A549 (cell line): Measurements from ENCODE around the gene NFIX. TPM values are rescaled to one million over a fixed set of nuclear protein-coding genes. Genes with fewer than 3 reads are reported as not detected.

Experiments
- ATAC-seq, 2 experiments: fragments of 200-7000 bp in 1 of 2; fragments of >200 bp in 1 of 2; cut with Nextera tagmentation in 1 of 2; cut with Tn5 transposase in 1 of 2; 3 replicates each; pipeline versions ENCODE4 v1.8.0 to v1.9.1; 2018 to 2020; ENCODE audit warnings: mild to moderate bottlenecking in 1 of 2, moderate library complexity in 1 of 2
- CTCF ChIA-PET: fragments of 300-600 bp; sonication (Branson Sonifier 250); formaldehyde crosslinking; extraction: SDS; loops from one replicate; lab custom pipeline; 2021; ENCODE audit warnings: antibody characterized with exemption, inconsistent platforms; lab: Yijun Ruan, JAX
- POLR2A ChIA-PET: fragments of 350-600 bp; formaldehyde crosslinking; extraction: SDS; loops from one replicate; lab custom pipeline; 2021; ENCODE audit warnings: antibody characterized with exemption, inconsistent platforms; lab: Yijun Ruan, JAX
- DNase-seq, 2 experiments: peaks; one replicate each; pipeline versions ENCODE4 v3.0.0 to v3.0.0-alpha.2; 2011 to 2016; ENCODE audit warnings: low read depth in 1 of 2, low spot score in 1 of 2
- FAIRE-seq: peaks from 2 replicates; lab custom pipeline; 2011; peaks lifted over from hg19 to GRCh38; lab: Jason Lieb, UNC
- H3K27ac ChIP-seq, 2 experiments: fragments of >200 bp; sonication (Bioruptor Twin); formaldehyde crosslinking; 3 replicates each; pipeline ENCODE4 v1.5.1; 2016 to 2017
- H3K4me1 ChIP-seq: fragments of >200 bp; sonication (Bioruptor Twin); formaldehyde crosslinking; 3 replicates; pipeline ENCODE4 v1.6.1; 2016
- H3K4me2 ChIP-seq: fragments of >200 bp; sonication (Bioruptor Twin); formaldehyde crosslinking; 3 replicates; pipeline ENCODE4 v1.6.1; 2016
- H3K4me3 ChIP-seq: fragments of >200 bp; sonication (Bioruptor Twin); formaldehyde crosslinking; 3 replicates; pipeline ENCODE4 v1.5.1; 2016
- H3K9me3 ChIP-seq: fragments of >200 bp; sonication (Bioruptor Twin); formaldehyde crosslinking; 3 replicates; pipeline ENCODE4 v1.6.1; 2016
- ATOH8 ChIP-seq: fragments of 250-450 bp; sonication (Bioruptor Pico); IDR thresholded peaks from 2 replicates; pipeline ENCODE4 v1.5.0; 2020; ENCODE audit warnings: low read depth, mild to moderate bottlenecking, moderate library complexity
- CBX2 ChIP-seq: fragments of 200-600 bp; sonication (generic); IDR thresholded peaks from 2 replicates; pipeline ENCODE4 v1.6.1; 2016; ENCODE audit warnings: low read depth, mild to moderate bottlenecking, borderline replicate concordance
- CHD4 ChIP-seq: fragments of 200-600 bp; sonication (generic); IDR thresholded peaks from 2 replicates; pipeline ENCODE4 v1.6.1; 2016; ENCODE audit warnings: antibody characterized with exemption, mild to moderate bottlenecking, borderline replicate concordance
- CTCF ChIP-seq: fragments of >200 bp; sonication (Bioruptor Twin); formaldehyde crosslinking; IDR thresholded peaks from 3 replicates; pipeline ENCODE4 v1.5.1; 2016
- E2F6 ChIP-seq: IDR thresholded peaks from 2 replicates; pipeline ENCODE4 v1.6.1; 2012; ENCODE audit warnings: low read depth, borderline replicate concordance
- EHF ChIP-seq: fragments of 250-450 bp; sonication (Bioruptor Pico); IDR thresholded peaks from 2 replicates; pipeline ENCODE4 v1.5.0; 2020; ENCODE audit warnings: mild to moderate bottlenecking
- EHMT2 ChIP-seq: fragments of 200-600 bp; sonication (generic); IDR thresholded peaks from 2 replicates; pipeline ENCODE4 v1.6.1; 2016; ENCODE audit warnings: antibody characterized with exemption, low read depth, mild to moderate bottlenecking, moderate library complexity
- EP300 ChIP-seq, 2 experiments: fragments of >200 bp; sonication (Bioruptor Twin); formaldehyde crosslinking; IDR thresholded peaks; 2 replicates in 1 of 2; 3 replicates in 1 of 2; pipeline ENCODE4 v1.6.1; 2016 to 2017
- FOSL2 ChIP-seq, 2 experiments: fragments of 450-650 bp in 1 of 2; fragments of >200 bp in 1 of 2; sonication (Bioruptor Twin) in 1 of 2; formaldehyde crosslinking; IDR thresholded peaks; 2 replicates each; pipeline versions ENCODE4 v1.5.0 to v1.6.1; 2016 to 2020; ENCODE audit warnings: mild to moderate bottlenecking in 1 of 2, moderate library complexity in 1 of 2
- HES2 ChIP-seq: fragments of >200 bp; sonication (Bioruptor Twin); formaldehyde crosslinking; IDR thresholded peaks from 2 replicates; pipeline ENCODE4 v1.6.1; 2016
- HMGXB4 ChIP-seq: fragments of 250-450 bp; sonication (Bioruptor Pico); IDR thresholded peaks from 2 replicates; pipeline ENCODE4 v1.5.0; 2021; ENCODE audit warnings: mild to moderate bottlenecking, moderate library complexity, borderline replicate concordance
- HOXA7 ChIP-seq: fragments of 250-450 bp; sonication (Bioruptor Pico); IDR thresholded peaks from 2 replicates; pipeline ENCODE4 v1.5.0; 2020; ENCODE audit warnings: mild to moderate bottlenecking, moderate library complexity
- KDM1A ChIP-seq: fragments of 200-600 bp; sonication (generic); IDR thresholded peaks from 2 replicates; pipeline ENCODE4 v1.6.1; 2016; ENCODE audit warnings: low read depth, mild to moderate bottlenecking
- MAX ChIP-seq: IDR thresholded peaks from 2 replicates; pipeline ENCODE4 v1.6.1; 2012
- MAZ ChIP-seq: fragments of 150-350 bp; IDR thresholded peaks from 2 replicates; pipeline ENCODE4 v1.6.1; 2014; ENCODE audit warnings: antibody characterized with exemption, low read depth, low read length, borderline replicate concordance
- MYC ChIP-seq: IDR thresholded peaks from 2 replicates; pipeline ENCODE4 v1.6.1; 2012; ENCODE audit warnings: mild to moderate bottlenecking, inconsistent platforms, low read length, improper control_type of control experiment, borderline replicate concordance
- NPAS2 ChIP-seq: fragments of 250-450 bp; sonication (Bioruptor Pico); IDR thresholded peaks from 2 replicates; pipeline ENCODE4 v1.8.0; 2022; ENCODE audit warnings: mild to moderate bottlenecking, moderate library complexity, borderline replicate concordance
- PBX3 ChIP-seq: IDR thresholded peaks from 2 replicates; pipeline ENCODE4 v1.6.1; 2012
- RCOR1 ChIP-seq: fragments of 150-350 bp; IDR thresholded peaks from 2 replicates; pipeline ENCODE4 v1.6.1; 2014; ENCODE audit warnings: antibody characterized with exemption, low read length, low read depth
- REST ChIP-seq: fragments of 200-600 bp; sonication (generic); IDR thresholded peaks from 2 replicates; pipeline ENCODE4 v1.6.1; 2016; ENCODE audit warnings: antibody characterized with exemption, mild to moderate bottlenecking, moderate library complexity
- USF2 ChIP-seq: fragments of 450-650 bp; IDR thresholded peaks from 2 replicates; pipeline ENCODE4 v1.6.1; 2014; ENCODE audit warnings: antibody characterized with exemption
- ZNF302 ChIP-seq: fragments of 250-450 bp; sonication (Bioruptor Pico); IDR thresholded peaks from 2 replicates; pipeline ENCODE4 v1.9.0; 2021; ENCODE audit warnings: inconsistent platforms, mild to moderate bottlenecking, moderate library complexity
- WGBS: methylation state at CpG from one replicate; pipeline ENCODE4 v1.1.6; 2017; ENCODE audit errors: missing lambda C conversion rate; 5-methylcytosine and 5-hydroxymethylcytosine counted together
- polyA plus RNA-seq, 4 experiments: library from polyadenylated mRNA; depleted of rRNA in 3 of 4; stranded (reverse); fragments of >200 nt; fragmentation: RNase III in 1 of 4; extraction: RNeasy Plus Mini Kit Qiagen cat#74134 plus additional on column Dnase treatment in 1 of 4; gene quantifications; 2 replicates in 3 of 4; 3 replicates in 1 of 4; pipeline ENCODE4 v1.2.3, GENCODE V29; 2011 to 2017

NFIX gene
- polyA plus RNA-seq, 2 of the 4 experiments (the other 2 are of a cell fraction) = 0.52 to 3.0 TPM

- FAIRE-seq (no peak), DNase-seq (peak; percentile 38 to 47), ATAC-seq (peak; percentile 8 to 24; a peak in 5 of 6 replicates)
- ChIA-PET POLR2A (interaction anchor here (1.0 to 1.3 kb wide), 2 partner anchors 34 to 51 kb away, joined by 4 to 12 read pairs; no protein-coding TSS in a partner anchor), CTCF (interaction anchor here (1.2 to 2.5 kb wide), 5 partner anchors 13 to 141 kb away, joined by 3 to 10 read pairs (median 4); partner anchors contain the start of genes IER2 and STX10)
- H3K27ac ChIP-seq = peak overlapping the region; percentile 98 to 99
- peak overlapping the region; percentile 100 for H3K4me3 ChIP-seq
- peak overlapping the region; percentile 96 for H3K4me2 ChIP-seq
- peaks cover 25% of the 10 kb centered on the region for H3K4me1 ChIP-seq
- TF ChIP-seq CBX2 = no peak
- TF ChIP-seq EP300 (IDR thresholded peaks at IDR 0.05) = no peak
- no peak for TF ChIP-seq MYC
- no peak for TF ChIP-seq HES2
- no peak for TF ChIP-seq REST
- no peak for TF ChIP-seq HOXA7 (CRISPR knock-in tag)
- no peak for TF ChIP-seq EHMT2
- no peak for TF ChIP-seq NPAS2
- no peak for TF ChIP-seq FOSL2 (IDR thresholded peaks at IDR 0.05)
- no peak for TF ChIP-seq FOSL2 (CRISPR knock-in tag; IDR thresholded peaks at IDR 0.05)
- TF ChIP-seq USF2 = no peak
- no peak for TF ChIP-seq MAZ
- no peak for TF ChIP-seq ZNF302
- TF ChIP-seq ATOH8 (CRISPR knock-in tag) = no peak
- no peak for TF ChIP-seq MAX
- H3K9me3 ChIP-seq = no peaks in the 10 kb centered on the region
- 0% methylated on average over 4 of the region's 57 CpGs for WGBS
Observed at GRCh38 chr19:13118424-13119193, 123.3 kb downstream of the NFIX start.

- WGBS = 90% methylated on average over 3 of the region's 8 CpGs
- ATAC-seq = no peak
- FAIRE-seq = no peak
- Histone ChIP-seq H3K27ac (peak overlapping the region in 1 of 2 experiments; percentile 99; a peak in 3 of 6 replicates), H3K4me1 (peaks cover 25% of the 10 kb centered on the region), H3K9me3 (no peaks in the 10 kb centered on the region), H3K4me2 (peak overlapping the region; percentile 96), H3K4me3 (peak overlapping the region; percentile 100)
- DNase-seq = no peak
- ChIA-PET POLR2A (interaction anchor here (0.9 to 1.0 kb wide), 2 partner anchors 30 to 44 kb away, joined by 3 to 5 read pairs; partner anchors contain the start of genes IER2 and STX10), CTCF (interaction anchor here (1.3 to 2.5 kb wide), 4 partner anchors 16 to 31 kb away, joined by 3 to 10 read pairs (median 4); partner anchors contain the start of genes IER2 and STX10)
- TF ChIP-seq EHF (CRISPR knock-in tag) (no peak), CHD4 (no peak), E2F6 (no peak), KDM1A (no peak), HMGXB4 (CRISPR knock-in tag) (no peak), CTCF (no peak), CBX2 (no peak), MYC (no peak), RCOR1 (no peak), PBX3 (no peak)
Observed at GRCh38 chr19:13119627-13120026, 124.4 kb downstream of the NFIX start.
